ENCODE measurements around the gene PLXNA3.

Gene PLXNA3

GRCh38 chrX:154487518-154488290 is 29.6 kb downstream of the PLXNA3 start:
- H3K4me3 ChIP-seq (ENCODE audit: control insufficient read depth, low read depth, low read length): no peak overlapping the region
- TF ChIP-seq CTCF (conservative IDR thresholded peaks at IDR 0.05; ENCODE audit: control insufficient read depth, insufficient read depth, low read depth, low read length): no peak

GRCh38 chrX:154488336-154489075 is 30.4 kb downstream of the PLXNA3 start:
- no peak for TF ChIP-seq CTCF (conservative IDR thresholded peaks at IDR 0.05; ENCODE audit: control insufficient read depth, insufficient read depth, low read depth, low read length)
- no peak overlapping the region for H3K4me3 ChIP-seq (ENCODE audit: control insufficient read depth, low read depth, low read length)
- DNase-seq (ENCODE audit: low read depth): no peak

More at GRCh38 chrX:154487518-154488290, 29.6 kb downstream of the PLXNA3 start:
- DNase-seq (ENCODE audit: low read depth): no peak

- no peak for DNase-seq (ENCODE audit: low read depth)
- no peak for TF ChIP-seq CTCF (conservative IDR thresholded peaks at IDR 0.05; ENCODE audit: control insufficient read depth, insufficient read depth, low read depth, low read length)
- H3K4me3 ChIP-seq (ENCODE audit: control insufficient read depth, low read depth, low read length): no peak overlapping the region
Measured at GRCh38 chrX:154489182-154489581, 31.1 kb downstream of the PLXNA3 start.

- DNase-seq (ENCODE audit: low read depth): peak; percentile 66
- no peak for TF ChIP-seq CTCF (conservative IDR thresholded peaks at IDR 0.05; ENCODE audit: control insufficient read depth, insufficient read depth, low read depth, low read length)
- peak overlapping the region; percentile 53 for H3K4me3 ChIP-seq (ENCODE audit: control insufficient read depth, low read depth, low read length)
Measured at GRCh38 chrX:154490021-154490413, 31.9 kb downstream of the PLXNA3 start.

GRCh38 chrX:154490414-154491083 is 32.5 kb downstream of the PLXNA3 start, which contains the start of gene SLC10A3:
Gene SLC10A3, minus strand, starts transcription at chrX:154490629. Its CDS starts 1,689 bp downstream, at chrX:154488940.
- DNase-seq (ENCODE audit: low read depth): peak; percentile 91
- no peak for TF ChIP-seq CTCF (conservative IDR thresholded peaks at IDR 0.05; ENCODE audit: control insufficient read depth, insufficient read depth, low read depth, low read length)
- H3K4me3 ChIP-seq (ENCODE audit: control insufficient read depth, low read depth, low read length): peak within 1 kb of the TSS; percentile 63

- no peak overlapping the region for H3K4me3 ChIP-seq (ENCODE audit: control insufficient read depth, low read depth, low read length)
- TF ChIP-seq CTCF (conservative IDR thresholded peaks at IDR 0.05; ENCODE audit: control insufficient read depth, insufficient read depth, low read depth, low read length): no peak
- DNase-seq (ENCODE audit: low read depth): no peak
Measured at GRCh38 chrX:154494715-154495114, 36.6 kb downstream of the PLXNA3 start.
